HG03108 (cell line): ENCODE data around the gene PHC2.

ENCODE experiments used
- ATAC-seq: cut with Tn5 transposase; IDR thresholded peaks from one replicate; pipeline ENCODE4 v1.9.1; 2021; ENCODE audit warnings: moderate library complexity; ENCODE audit not compliant: unreplicated experiment

PHC2 gene

GRCh38 chr1:33391343-33392078, 39.4 kb downstream of the PHC2 start:
- no peak for ATAC-seq

DNA sequence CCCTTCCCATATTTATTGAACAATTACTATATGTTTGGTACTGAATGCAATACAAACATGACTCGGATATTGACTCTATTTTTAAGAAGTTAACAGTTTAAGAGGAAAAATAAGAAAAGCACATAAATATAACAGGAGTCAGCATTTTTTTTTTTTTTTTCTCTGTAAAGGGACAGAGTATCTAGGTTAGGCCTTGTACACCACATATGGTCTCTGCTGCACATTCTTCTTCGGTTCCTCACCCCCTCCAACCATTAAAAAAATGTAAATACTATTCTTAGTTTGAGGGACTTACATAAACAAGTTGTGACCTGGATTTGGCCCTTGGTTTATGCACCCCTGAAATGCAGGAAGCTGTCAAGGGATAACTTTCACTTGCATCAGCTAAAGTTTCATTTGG, 40.4 kb downstream of the PHC2 start:
- no peak for ATAC-seq

DNA sequence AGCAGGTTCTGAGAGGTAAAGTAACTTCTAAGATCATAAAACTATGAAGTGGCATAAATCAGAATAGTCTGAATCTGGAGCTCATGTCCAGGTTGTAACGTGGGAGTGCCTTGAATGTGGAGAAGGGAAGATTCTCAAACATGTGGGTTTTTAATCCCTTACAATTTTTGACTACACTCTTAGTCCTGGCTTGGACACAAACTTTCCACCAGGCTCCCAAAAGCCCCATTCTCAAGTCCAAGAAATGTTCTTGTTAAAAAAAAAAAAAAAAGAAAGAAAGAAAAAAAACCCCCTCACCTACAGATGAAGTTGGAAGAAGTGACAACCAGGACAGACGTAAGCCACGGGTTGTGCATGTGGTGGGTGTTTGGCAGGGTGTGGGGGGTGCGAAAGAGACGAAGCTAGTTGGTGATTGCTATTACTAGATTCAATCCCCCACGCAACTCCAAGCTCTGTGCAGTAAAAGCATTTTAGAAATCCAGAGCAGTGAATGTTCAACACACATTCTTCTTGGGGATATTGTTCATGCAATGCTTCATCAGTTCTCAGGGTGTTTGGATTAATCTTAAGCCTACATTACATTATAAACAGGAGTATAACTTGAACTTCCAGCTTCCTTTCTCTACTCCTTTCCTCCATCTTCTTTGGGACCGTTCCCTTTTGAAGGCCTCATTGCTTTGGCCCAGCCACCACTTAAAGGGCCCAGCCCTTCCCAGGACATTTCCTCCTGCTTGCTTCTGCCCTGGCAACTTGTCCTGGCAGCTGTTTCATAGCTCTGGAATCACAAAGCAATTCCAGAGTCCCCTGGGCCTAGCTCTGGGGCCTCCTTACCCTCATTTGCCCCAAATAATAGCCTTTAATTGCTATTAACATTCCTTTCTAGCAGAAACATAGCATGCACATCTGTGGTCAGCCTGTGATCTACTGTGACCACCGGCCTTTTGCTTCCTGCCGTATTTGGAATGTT, 41.8 kb downstream of the PHC2 start:
- no peak for ATAC-seq

GRCh38 chr1:33387625-33388024, 43.3 kb downstream of the PHC2 start:
- ATAC-seq: no peak

GRCh38 chr1:33385251-33385650, 45.6 kb downstream of the PHC2 start:
- no peak for ATAC-seq

DNA sequence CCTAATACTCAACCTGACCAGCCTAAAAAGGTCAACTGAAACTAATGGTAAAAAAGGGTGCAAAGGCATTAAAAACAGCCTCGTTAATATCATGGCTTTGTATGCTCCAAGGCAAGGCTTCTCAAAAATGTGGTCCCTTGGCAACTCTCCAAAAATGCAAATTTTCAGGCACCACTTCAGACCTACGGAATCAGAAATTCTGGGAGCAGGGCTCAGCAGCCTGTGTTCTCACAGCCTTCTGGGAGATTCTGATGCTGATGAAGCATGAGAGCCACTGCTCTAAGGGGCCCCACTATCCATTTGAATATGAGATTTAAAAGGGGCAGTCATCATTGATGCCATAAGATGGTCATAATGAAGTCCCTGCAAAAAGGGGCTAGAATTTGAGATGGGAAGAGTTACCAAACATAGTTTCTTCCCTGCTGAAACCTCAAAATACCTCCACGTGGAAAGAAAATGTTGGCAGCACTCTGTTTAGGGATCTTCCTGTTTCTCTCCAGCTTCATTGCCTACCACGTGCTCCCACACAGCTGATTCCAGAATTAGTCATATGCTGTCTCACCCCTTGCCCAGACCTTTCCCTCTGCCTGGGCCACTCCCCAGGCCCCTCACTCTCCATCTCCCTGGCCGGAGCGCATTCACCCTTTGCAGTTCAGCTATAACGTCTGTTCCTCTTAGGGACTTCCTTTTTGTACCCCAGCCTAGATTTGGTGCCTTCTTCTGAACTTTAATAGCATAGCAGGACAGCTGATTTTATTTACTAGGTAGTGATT, 46.7 kb downstream of the PHC2 start:
- ATAC-seq: no peak

- ATAC-seq: no peak
Measured at GRCh38 chr1:33383489-33383888, 47.4 kb downstream of the PHC2 start.

DNA sequence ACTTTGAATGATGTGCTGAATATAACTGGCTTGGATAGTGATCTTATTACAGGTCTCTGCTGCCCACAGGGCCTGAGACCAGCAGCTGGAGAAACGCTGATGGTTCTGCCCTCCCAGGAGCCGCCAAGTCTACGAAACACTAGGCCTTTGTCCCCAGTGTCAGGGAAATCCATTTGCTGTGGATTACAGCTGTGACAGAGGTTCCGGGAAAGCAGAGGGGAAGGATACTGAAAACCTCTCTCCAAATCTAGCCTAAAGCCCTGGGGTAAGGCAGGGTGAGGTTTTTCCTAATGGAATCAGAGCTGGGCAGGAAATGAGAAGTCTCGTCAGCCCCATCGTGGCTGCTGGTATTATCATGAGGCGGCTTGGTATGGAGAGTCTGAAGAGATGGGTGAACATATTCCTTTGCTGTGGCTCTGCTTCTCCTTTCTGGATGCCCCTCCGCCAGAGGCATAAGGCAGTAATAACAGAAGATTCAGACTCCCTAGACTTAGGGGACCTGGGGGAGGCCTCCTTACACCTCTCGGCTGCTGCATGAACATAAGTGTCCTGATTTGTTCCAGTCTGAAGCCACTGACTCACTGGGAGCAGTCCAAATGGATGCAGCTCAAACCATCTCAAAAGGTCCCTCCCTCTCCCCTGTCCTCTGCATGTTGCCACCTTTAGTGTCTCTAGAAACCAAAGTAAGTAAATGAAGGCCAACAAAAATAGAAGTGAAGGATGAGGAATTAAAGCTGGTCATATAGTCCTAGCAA, 48.1 kb downstream of the PHC2 start:
- ATAC-seq: no peak

- ATAC-seq: no peak
Measured at GRCh38 chr1:33381977-33382376, 48.9 kb downstream of the PHC2 start.

- ATAC-seq: no peak
Measured at GRCh38 chr1:33380811-33381210, 50.1 kb downstream of the PHC2 start.

DNA sequence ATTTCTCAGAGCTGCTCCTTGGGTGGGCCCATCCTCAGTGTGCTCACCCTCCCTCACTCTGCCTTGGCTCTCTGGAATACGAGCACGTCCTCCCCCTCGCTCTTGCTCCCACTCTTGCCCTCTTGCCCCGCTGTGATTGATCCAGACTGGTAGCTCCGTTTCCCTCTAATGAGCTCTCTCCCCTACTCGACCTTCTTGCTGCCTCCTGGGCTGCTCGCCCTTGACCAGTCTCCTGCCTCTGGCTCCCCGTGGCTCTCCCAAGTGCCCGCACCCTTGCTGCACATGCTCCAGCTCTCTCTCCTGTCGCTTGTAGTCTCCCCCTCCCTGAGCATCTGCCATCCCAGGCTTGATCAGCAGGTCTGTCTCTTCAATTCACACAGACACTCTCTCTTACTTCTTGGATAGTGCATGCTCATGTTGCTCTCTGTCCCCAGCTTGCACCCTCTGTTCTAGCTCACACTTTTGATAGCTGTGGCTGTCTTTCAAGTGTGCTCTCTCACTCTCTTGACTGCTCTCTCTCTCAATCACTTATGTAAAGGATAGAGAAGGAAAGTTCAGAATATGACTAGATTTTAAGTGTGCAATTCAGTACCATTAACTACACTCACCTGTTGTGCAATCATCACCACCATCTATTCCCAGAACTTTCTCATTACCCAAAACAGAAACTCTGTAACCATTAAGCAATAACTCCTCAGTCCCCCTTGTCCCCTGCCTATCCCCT, 51.1 kb downstream of the PHC2 start:
- no peak for ATAC-seq

DNA sequence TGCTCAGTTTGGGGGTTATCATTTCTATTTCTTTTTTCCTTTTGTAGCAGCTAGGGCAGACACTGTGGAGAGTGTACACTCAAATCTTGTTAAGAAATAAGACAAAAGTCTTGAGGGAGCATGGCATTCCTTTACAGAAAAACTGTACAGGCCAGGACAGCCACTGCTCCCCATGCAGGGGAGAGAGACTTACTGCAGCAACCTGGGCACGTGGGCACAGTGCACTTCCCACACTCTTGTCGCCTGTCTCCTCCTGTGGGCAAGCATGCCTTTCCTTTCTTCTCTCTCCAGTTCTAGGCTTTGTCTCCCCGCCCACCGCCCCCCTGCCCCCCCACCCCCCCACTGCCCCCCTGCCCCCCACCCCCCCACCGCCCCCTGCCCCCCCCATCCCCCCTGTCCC, 51.9 kb downstream of the PHC2 start:
- ATAC-seq: no peak

- ATAC-seq: no peak
Measured at GRCh38 chr1:33378524-33378923, 52.4 kb downstream of the PHC2 start.

- ATAC-seq: no peak
Measured at GRCh38 chr1:33377756-33378155, 53.1 kb downstream of the PHC2 start.

DNA sequence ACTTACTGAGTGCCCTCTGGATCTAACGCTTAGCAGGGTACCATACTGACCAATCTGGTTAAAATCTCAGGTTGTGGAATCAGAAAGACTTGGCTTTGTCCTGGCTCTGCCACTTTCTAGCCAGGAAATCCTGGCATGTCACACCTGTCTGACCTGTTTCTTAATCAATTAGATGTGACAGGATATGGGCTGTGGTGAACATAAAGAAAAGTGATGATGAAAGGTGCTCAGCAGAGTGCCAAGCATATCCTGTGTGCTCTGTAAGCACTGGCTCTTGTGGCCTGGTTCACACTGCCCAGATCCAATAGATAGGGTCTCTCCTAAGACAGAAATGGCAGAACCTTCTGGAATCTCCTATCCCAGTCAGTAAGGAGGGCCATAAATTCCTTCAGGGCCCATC, 53.9 kb downstream of the PHC2 start:
- ATAC-seq: no peak

DNA sequence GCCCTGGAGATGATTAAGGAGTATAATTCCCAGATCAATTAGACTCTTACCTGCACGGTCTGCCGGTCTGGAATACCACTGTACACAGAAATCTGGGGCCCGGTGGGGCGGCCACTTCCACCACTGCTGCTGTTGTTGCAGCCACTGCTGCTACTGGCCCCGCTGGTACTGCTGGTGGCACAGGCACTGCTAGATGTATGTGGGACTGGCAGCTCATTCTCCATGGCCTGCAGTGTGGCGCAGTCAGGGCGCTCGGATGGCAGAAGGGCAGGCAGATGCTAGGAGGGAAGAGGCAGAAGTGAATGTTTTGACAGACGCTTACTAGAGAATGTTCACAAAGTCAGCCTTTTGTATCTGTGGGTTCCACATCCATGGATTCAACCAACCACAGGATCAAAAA, 55.6 kb downstream of the PHC2 start:
- no peak for ATAC-seq

DNA sequence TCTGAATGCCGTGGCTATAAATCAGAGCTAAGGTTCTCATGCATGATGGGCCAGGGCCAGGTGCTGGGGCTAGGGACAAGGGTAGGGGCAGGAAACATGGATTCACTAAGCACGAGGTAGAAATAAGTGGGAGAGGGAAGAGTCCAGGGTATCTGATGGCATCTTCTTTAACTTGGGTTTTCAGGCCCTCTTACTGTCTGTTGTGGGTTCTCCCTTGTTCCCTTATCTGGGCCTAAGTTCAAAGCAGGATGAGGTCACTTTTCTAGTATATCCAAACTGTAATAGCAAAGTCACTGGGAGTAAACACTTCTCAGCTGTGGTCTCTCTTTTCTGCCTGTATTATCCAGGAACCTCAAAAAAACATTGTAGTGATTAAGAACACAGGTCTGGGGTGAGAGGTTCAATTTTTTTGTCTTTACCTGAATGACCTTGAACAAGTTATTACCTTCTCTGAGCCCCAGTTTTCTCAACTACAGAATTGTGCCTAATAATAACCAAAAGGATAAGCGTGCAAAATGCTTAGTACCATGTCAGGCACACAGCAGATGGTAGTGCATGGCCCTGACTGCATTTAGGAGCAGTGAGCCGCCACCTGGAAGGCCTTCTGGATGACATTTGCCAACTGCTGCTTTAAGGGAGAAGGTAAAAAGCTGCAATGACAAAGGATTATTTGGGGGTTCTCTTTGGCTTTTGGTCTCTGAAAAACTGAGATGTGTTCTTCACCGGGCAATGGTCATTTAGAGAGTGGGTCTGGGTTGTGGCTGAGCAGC, 56.4 kb downstream of the PHC2 start:
- no peak for ATAC-seq

DNA sequence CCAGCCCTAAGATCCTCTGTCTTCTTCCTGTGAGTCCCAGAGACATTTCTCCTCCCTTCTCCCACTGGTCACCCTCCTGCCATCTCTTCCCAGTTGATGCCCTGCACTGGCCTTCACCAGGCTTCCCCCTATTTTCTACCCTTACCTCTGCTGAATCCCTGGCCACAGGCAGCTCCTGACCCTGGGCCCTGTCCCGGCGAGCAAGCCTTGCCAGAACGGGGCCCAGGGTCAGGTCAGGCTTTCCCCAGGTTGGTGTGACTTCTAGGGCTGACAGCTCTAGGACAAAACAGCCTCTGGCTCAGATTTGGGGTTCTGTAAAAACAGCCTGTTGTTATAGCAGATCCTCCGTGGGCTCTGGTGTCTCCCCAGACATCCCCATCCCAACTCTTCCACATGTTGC, 57.3 kb downstream of the PHC2 start:
- no peak for ATAC-seq

DNA sequence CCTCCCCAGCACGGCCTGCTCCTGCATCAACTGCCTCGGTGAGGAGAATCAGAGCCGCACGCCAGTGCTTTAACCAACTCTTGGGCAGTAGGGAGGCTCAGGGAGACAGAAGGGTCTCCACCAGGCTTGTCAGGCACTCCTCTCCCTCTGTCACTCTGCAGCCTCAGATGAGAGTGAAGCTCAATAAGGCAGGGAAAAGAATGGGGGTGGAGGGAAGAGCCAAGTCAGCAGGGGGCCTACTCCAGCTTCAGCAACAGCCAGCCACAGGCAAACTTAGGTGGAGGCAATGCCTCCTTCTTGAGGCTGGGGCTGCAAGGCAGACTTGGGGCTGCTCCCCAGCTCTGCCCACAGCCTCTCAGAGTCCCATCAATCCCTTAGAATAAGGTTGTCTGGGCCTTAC, 58.2 kb downstream of the PHC2 start:
- ATAC-seq: no peak
